HCT116 (cell line): Measurements from ENCODE around the gene CD63.
A peak's percentile ranks its signal among the peaks of the same experiment; 100 is the strongest.

ENCODE experiments used
- EGR1 ChIP-seq: IDR thresholded peaks from 2 replicates; pipeline ENCODE4 v1.6.1; 2012; ENCODE audit warnings: low read depth
- ELF1 ChIP-seq: IDR thresholded peaks from 2 replicates; pipeline ENCODE4 v1.6.1; 2012; ENCODE audit warnings: low read depth, borderline replicate concordance
- EZH2 ChIP-seq: fragments of 200-600 bp; sonication (generic); IDR thresholded peaks from 2 replicates; pipeline ENCODE4 v1.6.1; 2017; ENCODE audit warnings: antibody characterized with exemption, mixed run types
- POLR2AphosphoS5 ChIP-seq: IDR thresholded peaks from 2 replicates; pipeline ENCODE4 v1.6.1; 2011; ENCODE audit warnings: mild to moderate bottlenecking, low read depth, low read length, moderate library complexity
- RAD21 ChIP-seq: IDR thresholded peaks from 2 replicates; pipeline ENCODE4 v1.6.1; 2012; ENCODE audit warnings: low read depth, mild to moderate bottlenecking
- SIN3A ChIP-seq: IDR thresholded peaks from 2 replicates; pipeline ENCODE4 v1.6.1; 2012; ENCODE audit warnings: low read depth
- SP1 ChIP-seq: IDR thresholded peaks from 2 replicates; pipeline ENCODE4 v1.6.1; 2012; ENCODE audit warnings: low read depth
- TCF7L2 ChIP-seq: IDR thresholded peaks from 2 replicates; pipeline ENCODE4 v1.7.0; 2011; ENCODE audit warnings: borderline replicate concordance, inconsistent platforms; ENCODE audit not compliant: insufficient read depth, insufficient read length; ENCODE audit errors: extremely low read depth
- ZNF274 ChIP-seq: fragments of 200-500 bp; sonication (Bioruptor generic); IDR thresholded peaks from 2 replicates; pipeline ENCODE4 v1.6.1; 2014; ENCODE audit warnings: mild to moderate bottlenecking, low read depth, low read length, inconsistent platforms
- TF ChIP-seq, protein P1 (sequence below), 3 experiments: fragments of 200-600 bp in 1 of 3; sonication (generic) in 1 of 3; IDR thresholded peaks in 2 of 3; conservative IDR thresholded peaks in 1 of 3; 2 replicates each; pipeline ENCODE4 v1.5.1; 2012 to 2017; ENCODE audit warnings: low read depth in 2 of 3, low read length in 2 of 3, antibody characterized with exemption in 1 of 3, borderline replicate concordance in 1 of 3, control low read depth in 1 of 3, mild to moderate bottlenecking in 1 of 3, mixed read lengths in 1 of 3, mixed run types in 1 of 3, moderate library complexity in 1 of 3; ENCODE audit not compliant: insufficient read depth in 1 of 3
- TF ChIP-seq, protein P2 (sequence below): IDR thresholded peaks from 2 replicates; pipeline ENCODE4 v1.6.1; 2012

DNA sequence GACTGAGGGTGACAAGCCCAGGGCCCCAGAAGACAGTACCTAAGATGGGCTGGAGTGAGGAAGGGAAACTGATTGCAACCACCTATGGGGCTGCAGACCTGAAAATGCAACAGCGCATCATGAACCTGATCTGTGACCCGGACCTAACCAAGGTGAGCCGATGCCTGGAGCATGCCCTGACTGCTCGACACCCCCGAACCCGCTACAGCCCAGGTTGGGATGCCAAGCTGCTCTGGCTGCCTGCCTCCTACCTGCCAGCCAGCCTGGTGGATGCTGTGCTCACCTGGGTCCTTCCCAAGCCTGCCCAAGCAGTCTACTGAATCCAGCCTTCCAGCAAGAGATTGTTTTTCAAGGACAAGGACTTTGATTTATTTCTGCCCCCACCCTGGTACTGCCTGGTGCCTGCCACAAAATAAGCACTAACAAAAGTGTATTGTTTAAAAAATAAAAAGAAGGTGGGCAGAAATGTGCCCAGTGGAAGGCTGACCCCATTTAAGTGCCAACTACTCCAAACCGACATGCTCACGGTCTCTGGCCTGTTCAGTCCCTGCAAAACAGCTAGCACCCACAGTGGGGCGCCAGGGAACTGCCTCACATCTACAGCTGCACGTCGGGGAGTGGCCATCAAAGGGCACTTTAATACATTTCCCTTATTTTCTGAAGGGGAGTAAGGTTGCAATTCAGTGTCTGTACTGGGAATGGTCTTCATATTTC lies 4.4 kb downstream of the CD63 start:
- TF ChIP-seq, protein P1, sequence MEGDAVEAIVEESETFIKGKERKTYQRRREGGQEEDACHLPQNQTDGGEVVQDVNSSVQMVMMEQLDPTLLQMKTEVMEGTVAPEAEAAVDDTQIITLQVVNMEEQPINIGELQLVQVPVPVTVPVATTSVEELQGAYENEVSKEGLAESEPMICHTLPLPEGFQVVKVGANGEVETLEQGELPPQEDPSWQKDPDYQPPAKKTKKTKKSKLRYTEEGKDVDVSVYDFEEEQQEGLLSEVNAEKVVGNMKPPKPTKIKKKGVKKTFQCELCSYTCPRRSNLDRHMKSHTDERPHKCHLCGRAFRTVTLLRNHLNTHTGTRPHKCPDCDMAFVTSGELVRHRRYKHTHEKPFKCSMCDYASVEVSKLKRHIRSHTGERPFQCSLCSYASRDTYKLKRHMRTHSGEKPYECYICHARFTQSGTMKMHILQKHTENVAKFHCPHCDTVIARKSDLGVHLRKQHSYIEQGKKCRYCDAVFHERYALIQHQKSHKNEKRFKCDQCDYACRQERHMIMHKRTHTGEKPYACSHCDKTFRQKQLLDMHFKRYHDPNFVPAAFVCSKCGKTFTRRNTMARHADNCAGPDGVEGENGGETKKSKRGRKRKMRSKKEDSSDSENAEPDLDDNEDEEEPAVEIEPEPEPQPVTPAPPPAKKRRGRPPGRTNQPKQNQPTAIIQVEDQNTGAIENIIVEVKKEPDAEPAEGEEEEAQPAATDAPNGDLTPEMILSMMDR (IDR thresholded peaks at IDR 0.05 in 2 of 3, conservative IDR thresholded peaks at IDR 0.05 in 1 of 3; ENCODE audit: borderline replicate concordance in 1 of 3, insufficient read depth in 1 of 3, low read depth in 2 of 3, low read length in 2 of 3) = peak in 2 of 3 experiments; percentile 81 to 83; a peak in 4 of 6 replicates
- TF ChIP-seq POLR2AphosphoS5 (no peak; the same call in 1 of the 2 replicates), EGR1 (no peak), ELF1 (no peak), EZH2 (no peak), ZNF274 (no peak), RAD21 (no peak), TCF7L2 (no peak), SIN3A (no peak), SP1 (no peak)
- TF ChIP-seq, protein P2, sequence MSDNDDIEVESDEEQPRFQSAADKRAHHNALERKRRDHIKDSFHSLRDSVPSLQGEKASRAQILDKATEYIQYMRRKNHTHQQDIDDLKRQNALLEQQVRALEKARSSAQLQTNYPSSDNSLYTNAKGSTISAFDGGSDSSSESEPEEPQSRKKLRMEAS = no peak
